ENCODE results near the gene LRGUK.
"Not testable (repeated sequence)": the region's sequence is repeated elsewhere in the genome, so short reads cannot be mapped to it uniquely, and the experiment has no call there.

The LRGUK gene

GRCh38 chr7:134278502-134279153, 151.5 kb downstream of the LRGUK start:
- no peak for DNase-seq
- no peak for TF ChIP-seq POLR2A (IDR thresholded peaks at IDR 0.05; ENCODE audit: low read length)
- TF ChIP-seq GATA1 (IDR thresholded peaks at IDR 0.05; ENCODE audit: low read depth, low read length): no peak

- TF ChIP-seq GATA1 (IDR thresholded peaks at IDR 0.05; ENCODE audit: low read depth, low read length): no peak
- TF ChIP-seq POLR2A (IDR thresholded peaks at IDR 0.05; ENCODE audit: low read length): no peak
- no peak for DNase-seq
Observed at GRCh38 chr7:134279336-134279735, 152.2 kb downstream of the LRGUK start.

GRCh38 chr7:134279898-134280297, 152.8 kb downstream of the LRGUK start:
- TF ChIP-seq POLR2A (IDR thresholded peaks at IDR 0.05; ENCODE audit: low read length) (no peak), GATA1 (IDR thresholded peaks at IDR 0.05; ENCODE audit: low read depth, low read length) (no peak)
- DNase-seq: no peak

- no peak for DNase-seq
- no peak for TF ChIP-seq POLR2A (IDR thresholded peaks at IDR 0.05; ENCODE audit: low read length)
- TF ChIP-seq GATA1 (IDR thresholded peaks at IDR 0.05; ENCODE audit: low read depth, low read length): no peak
Observed at GRCh38 chr7:134280508-134280907, 153.4 kb downstream of the LRGUK start.

- TF ChIP-seq GATA1 (IDR thresholded peaks at IDR 0.05; ENCODE audit: low read depth, low read length) (no peak), POLR2A (IDR thresholded peaks at IDR 0.05; ENCODE audit: low read length) (no peak)
Observed at GRCh38 chr7:134284011-134284410, 156.9 kb downstream of the LRGUK start.

GRCh38 chr7:134284952-134285351, 157.8 kb downstream of the LRGUK start:
- no peak for DNase-seq
- no peak for TF ChIP-seq GATA1 (IDR thresholded peaks at IDR 0.05; ENCODE audit: low read depth, low read length)
- TF ChIP-seq POLR2A (IDR thresholded peaks at IDR 0.05; ENCODE audit: low read length): no peak

More at GRCh38 chr7:134284011-134284410, 156.9 kb downstream of the LRGUK start:
- DNase-seq: no peak

- DNase-seq: no peak
Observed at GRCh38 chr7:134287916-134288659, 160.9 kb downstream of the LRGUK start.

GRCh38 chr7:134289423-134289822, 162.3 kb downstream of the LRGUK start:
- no peak for TF ChIP-seq POLR2A (IDR thresholded peaks at IDR 0.05; ENCODE audit: low read length)
- no peak for TF ChIP-seq GATA1 (IDR thresholded peaks at IDR 0.05; ENCODE audit: low read depth, low read length)
- DNase-seq: no peak

More at GRCh38 chr7:134287916-134288659, 160.9 kb downstream of the LRGUK start:
- TF ChIP-seq GATA1 (IDR thresholded peaks at IDR 0.05; ENCODE audit: low read depth, low read length): no peak
- TF ChIP-seq POLR2A (IDR thresholded peaks at IDR 0.05; ENCODE audit: low read length): no peak

GRCh38 chr7:134289841-134290240, 162.7 kb downstream of the LRGUK start:
- no peak for DNase-seq
- TF ChIP-seq POLR2A (IDR thresholded peaks at IDR 0.05; ENCODE audit: low read length) (no peak), GATA1 (IDR thresholded peaks at IDR 0.05; ENCODE audit: low read depth, low read length) (no peak)

- DNase-seq: no peak
- TF ChIP-seq GATA1 (IDR thresholded peaks at IDR 0.05; ENCODE audit: low read depth, low read length): no peak
- no peak for TF ChIP-seq POLR2A (IDR thresholded peaks at IDR 0.05; ENCODE audit: low read length)
Observed at GRCh38 chr7:134290286-134290685, 163.1 kb downstream of the LRGUK start.

GRCh38 chr7:134293002-134293740, 166.0 kb downstream of the LRGUK start:
- DNase-seq: no peak
- no peak for TF ChIP-seq GATA1 (IDR thresholded peaks at IDR 0.05; ENCODE audit: low read depth, low read length)
- no peak for TF ChIP-seq POLR2A (IDR thresholded peaks at IDR 0.05; ENCODE audit: low read length)

GRCh38 chr7:134295982-134296381, 168.8 kb downstream of the LRGUK start:
- not testable (repeated sequence) for DNase-seq

GRCh38 chr7:134297489-134297888, 170.3 kb downstream of the LRGUK start:
- DNase-seq: no peak
- no peak for TF ChIP-seq GATA1 (IDR thresholded peaks at IDR 0.05; ENCODE audit: low read depth, low read length)
- no peak for TF ChIP-seq POLR2A (IDR thresholded peaks at IDR 0.05; ENCODE audit: low read length)

GRCh38 chr7:134298902-134299683, 172.0 kb downstream of the LRGUK start:
- TF ChIP-seq POLR2A (IDR thresholded peaks at IDR 0.05; ENCODE audit: low read length) (no peak), GATA1 (IDR thresholded peaks at IDR 0.05; ENCODE audit: low read depth, low read length) (no peak)
- DNase-seq: no peak
